Fibroblast of skin of back (primary cell): ENCODE data around the gene C11orf52.
A peak's percentile ranks its signal among the peaks of the same experiment; 100 is the strongest.
"Not testable (repeated sequence)": the region's sequence is repeated elsewhere in the genome, so short reads cannot be mapped to it uniquely, and the experiment has no call there.

Source experiments
- DNase-seq: peaks from one replicate; pipeline ENCODE4 v3.0.0-alpha.2; 2013

Gene C11orf52

DNA sequence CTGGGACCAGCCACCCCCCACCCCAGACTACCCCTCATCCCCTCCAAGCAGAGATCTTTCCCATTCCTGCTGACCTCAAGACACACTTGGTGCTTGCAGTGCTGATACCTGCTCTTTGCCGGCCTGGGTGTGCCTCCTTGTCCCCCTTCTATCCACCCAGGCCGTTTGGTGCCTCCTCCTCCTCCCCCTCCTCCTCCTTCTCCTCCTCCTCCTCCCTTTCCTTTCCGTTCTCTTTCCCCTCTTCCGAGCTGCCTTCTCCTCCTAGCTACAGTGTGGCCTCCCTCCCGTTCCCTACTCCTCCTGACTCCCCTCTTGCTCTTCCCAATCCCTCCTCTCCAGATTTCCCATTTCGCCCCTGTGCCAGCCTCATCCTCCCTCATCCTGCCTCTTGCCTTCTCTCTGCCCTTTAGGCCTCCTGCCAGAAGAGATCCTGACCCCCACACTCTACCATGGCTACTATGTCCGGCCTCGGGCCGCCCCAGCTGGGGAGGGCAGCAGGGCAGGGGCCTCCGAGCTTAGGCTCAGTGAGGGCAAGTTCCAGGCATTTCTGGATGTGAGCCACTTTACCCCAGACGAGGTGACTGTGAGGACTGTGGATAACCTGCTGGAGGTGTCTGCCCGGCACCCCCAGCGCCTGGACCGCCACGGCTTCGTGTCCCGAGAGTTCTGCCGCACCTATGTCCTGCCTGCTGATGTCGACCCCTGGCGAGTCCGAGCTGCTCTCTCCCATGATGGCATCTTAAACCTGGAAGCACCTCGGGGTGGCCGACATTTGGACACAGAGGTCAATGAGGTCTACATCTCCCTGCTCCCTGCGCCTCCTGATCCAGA is 5.5 kb upstream of the C11orf52 start:
- peak; percentile 74 for DNase-seq

DNA sequence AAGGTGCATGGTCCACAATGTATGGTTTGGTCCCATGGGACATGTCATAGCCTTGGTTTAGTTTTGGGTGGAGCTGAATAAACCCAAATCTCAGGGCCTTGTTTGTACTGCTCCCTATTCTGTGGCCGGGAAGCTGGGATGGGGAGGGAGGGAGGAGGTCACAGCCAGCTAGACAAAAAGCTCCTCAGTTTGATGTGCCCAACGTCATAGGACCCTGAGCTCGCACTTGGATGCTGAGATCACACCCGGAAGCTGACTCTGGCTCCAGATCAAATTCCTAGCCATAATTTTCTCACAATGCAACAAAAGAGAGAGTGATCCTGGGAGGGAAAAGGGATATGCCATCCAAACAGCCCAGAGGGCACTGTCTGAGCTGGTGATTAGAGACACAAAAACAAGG is 4.7 kb upstream of the C11orf52 start:
- peak; percentile 97 for DNase-seq

DNA sequence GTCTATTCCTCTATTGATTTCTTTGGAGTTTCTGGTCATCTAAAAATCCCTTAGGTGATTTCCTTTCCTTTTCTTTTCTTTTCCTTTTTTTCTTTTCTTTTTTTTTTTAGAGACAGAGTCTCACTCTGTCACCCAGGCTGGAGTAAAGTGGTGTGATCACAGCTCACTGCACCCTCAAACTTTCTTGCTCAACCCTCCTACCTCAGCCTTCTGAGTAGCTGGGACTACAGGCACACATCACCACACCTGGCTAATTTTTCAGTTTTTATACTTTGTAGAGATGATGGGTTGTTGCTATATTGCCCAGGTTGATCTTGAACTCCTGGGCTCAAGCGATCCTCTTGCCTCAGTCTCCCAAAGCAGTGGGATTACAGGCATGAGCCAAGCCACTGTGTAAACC is 1.9 kb upstream of the C11orf52 start:
- DNase-seq: no peak

DNA sequence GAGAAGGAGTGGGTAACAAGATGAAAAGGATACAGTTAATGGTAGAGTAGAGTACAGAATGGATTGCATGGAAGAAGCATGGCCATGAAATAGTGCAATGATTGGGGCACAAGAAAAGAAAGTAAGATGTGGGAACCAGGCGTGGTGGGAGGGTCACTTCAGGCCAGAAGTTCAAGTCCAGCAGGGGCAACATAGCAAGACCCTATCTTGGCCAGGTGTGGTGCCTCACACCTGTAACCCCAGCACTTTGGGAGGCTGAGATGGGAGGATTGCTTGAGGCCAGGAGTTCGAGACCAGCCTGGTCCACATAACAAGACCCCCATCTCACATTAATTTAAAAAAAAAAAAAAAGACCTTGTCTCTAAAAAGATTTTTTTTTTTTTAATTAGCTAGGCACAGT is 1.4 kb upstream of the C11orf52 start:
- no peak for DNase-seq

DNA sequence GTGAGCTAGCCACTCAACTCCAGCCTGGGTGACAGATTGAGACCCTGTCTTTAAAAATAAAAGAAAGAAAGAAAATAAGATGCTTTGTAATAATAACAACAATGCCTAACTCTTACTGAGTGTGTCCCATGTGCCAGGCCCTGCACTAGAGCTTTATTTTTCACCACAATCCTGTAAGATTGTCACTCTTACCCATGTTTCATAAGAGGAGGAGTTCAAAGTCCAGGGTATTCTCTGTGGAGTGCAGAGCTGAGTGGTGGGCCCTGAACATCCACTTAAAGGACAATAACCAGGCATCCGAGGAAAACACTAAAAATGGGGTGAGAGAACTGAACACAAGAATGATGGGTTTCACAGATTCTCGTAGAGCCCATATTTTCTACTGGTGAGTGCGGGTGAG is 925 bp upstream of the C11orf52 start:
- DNase-seq: no peak

DNA sequence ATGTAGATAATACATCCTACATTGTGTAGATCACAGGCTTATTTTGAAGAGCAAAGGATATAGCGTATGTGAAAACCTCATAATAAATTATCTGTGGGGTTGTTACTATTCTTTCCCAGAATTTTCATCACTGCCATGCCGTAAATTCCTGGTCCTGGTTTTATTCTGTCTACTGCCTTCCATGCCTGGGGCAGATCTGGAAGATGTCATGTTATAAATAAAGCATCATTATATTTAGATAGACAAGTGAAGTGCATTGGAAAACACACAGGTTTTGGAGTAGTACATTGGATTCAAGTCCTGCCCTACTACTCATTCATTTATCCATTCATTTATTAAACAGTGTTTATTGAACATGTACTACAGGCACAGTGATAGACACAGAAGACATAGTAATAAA is 2.2 kb downstream of the C11orf52 start:
- DNase-seq: no peak

DNA sequence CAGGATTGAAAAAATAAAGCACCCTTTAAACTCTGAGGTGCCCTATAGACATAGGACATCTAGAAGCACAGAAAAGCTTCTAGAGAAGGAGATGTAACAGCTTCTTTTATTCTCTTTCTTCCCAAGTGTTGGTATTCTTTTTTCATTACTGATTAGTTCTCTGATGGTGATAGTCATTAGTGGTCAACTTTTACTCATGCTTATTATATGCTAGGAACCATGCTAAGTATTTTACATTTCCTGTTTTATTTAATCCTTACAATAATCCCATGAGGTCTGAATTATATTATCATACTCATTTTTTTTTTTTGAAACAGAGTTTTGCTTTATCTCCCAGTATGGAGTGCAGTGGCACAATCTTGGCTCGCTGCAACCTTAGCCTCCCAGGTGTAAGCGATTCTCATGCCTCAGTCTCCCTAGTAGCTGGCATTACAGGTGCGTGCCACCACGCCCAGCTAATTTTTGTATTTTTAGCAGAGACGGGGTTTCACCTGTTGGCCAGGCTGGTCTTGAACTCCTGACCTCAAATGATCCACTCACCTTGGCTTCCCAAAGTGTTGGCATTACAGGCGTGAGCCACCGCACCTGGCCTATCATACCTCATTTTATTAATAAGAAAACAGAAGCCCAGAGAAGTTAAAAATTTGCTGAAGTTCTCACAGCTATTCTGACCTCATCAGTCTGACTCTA is 3.0 kb downstream of the C11orf52 start:
- peak; percentile 52 for DNase-seq

DNA sequence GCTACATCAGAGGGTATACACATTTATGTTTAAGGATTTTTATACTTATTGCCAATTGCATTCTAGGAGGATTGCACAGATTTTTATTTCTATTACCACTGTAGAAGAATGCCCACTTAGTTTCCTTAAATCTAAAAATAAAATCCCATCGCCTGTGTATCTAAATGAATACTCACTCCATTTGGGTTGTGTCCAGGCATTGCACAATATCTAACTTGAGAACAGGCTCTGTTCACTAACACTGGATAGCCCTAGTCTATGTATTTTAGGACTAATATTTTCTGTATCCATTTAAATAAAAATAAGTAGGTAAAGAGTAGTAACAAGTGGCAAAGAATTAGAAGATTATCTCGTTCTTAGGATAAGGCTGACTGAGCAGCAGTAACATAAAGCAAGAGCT is 4.1 kb downstream of the C11orf52 start:
- peak; percentile 86 for DNase-seq

DNA sequence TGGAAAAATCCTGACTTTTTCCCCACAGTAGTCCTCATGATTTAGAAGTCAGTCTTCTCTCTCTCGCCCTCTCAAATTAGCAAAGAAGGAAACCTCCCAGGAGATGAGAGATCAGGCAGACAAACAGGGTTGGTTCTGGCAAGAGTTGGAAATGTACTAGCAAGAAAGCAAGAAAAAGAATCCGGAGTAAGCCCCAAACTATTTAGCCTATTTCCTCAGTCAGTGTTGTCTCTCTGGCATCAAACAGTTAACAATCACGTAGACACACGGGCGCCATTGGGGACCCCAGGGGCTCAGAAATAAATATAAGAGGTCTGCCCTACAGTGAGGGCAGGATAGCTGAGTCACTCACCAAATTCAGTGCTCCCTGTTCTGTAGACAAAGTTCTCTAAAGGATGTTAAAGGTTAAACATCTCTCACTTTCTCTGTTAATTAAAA is 4.7 kb downstream of the C11orf52 start:
- DNase-seq: peak; percentile 86

DNA sequence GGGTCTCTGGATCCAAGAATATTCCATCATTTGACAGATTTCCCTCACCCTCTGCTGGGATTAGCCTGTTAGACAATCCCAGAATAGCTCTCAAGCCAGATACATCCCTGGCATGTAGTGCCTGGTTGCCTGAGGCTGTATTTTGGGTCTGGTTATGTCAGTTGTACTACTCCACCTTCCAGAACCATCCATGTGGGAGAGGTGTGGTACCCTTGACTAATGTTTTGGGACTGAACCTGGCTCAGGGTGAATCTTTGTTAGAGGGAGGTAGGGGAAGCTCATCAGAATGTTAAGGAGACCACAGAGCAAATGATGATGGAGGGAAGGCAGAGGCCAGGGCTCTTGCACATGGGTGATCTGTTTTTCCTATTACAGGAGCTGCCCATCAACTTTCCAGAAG is 5.2 kb downstream of the C11orf52 start:
- DNase-seq: peak; percentile 35

DNA sequence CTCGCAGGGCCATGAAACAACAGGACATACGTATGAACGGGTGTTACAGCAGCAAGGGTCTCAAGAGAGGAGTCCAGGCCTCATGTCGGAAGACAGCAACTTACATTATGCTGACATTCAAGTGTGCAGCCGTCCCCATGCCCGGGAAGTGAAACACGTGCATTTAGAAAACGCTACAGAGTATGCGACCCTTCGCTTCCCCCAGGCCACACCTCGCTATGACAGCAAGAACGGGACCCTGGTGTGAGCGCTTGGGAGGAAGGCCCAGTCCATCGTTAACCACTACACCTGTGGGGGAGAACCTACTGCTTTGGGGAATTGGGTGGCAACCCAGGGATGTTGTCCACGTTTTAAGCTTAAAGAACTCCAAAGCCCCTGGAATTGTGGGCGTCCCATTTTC is 7.2 kb downstream of the C11orf52 start:
- no peak for DNase-seq

DNA sequence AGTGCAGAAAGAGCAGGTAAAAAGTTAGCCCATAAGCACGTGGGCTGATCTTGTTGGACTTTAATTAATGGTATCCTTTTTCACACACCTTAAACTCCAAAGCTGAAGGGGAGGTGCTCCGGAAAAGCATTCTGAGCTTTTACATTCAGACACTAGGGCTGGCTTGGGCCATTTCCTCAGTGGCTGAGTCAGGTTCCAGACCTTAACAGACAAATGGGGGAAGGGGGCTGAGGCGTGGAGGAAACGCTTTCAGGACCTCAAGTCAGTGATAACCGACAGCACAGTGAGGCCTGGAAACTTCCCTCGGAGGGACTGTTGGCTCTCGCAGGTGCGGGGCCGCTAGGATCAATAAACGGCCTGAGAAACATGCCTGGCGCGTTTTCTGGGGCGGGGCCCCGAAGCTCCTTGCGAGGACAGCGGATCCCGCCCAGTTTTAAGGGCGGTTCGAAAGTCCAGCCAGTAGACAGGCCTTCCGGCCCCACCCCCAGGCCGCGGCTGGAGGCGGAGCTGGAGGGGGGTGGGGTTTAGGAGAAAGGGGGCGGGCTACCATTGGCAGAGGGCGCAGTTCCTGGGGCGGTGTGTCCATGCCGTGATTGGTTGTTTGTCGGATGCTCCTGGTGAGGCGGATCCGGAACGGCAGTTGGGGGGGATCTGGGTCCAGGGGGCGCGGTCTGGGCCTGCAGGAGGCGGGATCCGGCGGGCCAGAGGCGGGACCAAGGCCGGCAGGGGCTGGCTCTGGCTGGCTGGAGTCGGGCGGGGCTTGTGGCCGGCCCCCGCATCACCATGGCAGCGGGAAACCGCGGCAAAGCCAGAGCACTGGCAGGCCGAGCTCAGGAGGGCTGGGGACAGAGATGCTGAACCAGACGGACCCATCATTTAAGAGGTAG is 8.0 kb downstream of the C11orf52 start:
- DNase-seq: peak; percentile 96

DNA sequence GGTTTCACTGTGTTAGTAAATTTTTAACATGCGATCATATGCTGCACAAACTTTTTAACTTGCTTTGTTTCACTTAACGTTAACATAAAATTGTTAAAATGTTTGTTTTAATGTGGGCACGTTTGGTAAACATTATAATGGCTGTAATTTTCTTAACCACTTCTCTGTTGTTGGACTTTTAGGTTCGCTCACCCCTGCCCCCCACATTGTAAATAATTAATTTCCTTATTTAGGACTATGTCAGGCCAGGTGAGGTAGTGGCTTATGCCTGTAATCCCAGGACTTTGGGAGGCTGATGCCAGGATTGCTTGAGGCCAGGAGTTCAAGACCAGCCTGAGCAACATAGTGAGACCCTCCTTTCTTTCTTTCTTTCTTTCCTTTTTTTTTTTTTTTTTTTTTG is 11.8 kb downstream of the C11orf52 start:
- no peak for DNase-seq

DNA sequence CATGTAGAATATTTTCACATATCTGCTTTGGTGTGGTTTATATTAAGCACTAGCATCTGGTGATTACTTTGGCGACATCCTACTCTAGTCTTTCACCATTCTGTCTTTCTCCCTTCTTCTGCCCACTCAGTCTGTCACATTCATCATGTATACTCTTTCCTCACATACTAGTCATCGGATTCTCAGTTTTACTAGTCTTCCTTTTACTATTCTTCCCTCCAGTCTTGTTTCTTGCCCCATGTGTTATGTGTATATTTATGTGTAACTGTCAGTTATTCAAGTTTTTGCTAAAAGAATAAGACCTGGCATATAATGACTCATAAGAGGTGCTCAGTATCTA is 13.9 kb downstream of the C11orf52 start:
- no peak for DNase-seq

DNA sequence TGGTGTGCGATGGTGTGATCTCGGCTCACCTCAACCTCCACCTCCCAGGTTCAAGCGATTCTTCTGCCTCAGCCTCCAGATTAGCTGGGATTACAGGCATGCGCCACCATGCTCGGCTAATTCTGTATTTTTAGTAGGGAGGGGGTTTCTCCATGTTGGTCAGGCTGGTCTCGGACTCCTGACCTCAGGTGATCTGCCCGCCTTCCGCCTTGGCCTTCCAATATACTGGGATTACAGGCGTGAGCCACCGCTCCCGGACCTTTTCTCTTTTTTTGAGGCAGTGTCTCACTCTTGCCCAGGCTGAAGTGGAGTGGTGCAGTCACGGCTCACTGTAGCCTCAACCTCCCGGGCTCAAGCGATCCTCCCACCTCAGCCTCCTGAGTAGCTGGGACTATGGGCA is 14.5 kb downstream of the C11orf52 start:
- DNase-seq: not testable (repeated sequence)

DNA sequence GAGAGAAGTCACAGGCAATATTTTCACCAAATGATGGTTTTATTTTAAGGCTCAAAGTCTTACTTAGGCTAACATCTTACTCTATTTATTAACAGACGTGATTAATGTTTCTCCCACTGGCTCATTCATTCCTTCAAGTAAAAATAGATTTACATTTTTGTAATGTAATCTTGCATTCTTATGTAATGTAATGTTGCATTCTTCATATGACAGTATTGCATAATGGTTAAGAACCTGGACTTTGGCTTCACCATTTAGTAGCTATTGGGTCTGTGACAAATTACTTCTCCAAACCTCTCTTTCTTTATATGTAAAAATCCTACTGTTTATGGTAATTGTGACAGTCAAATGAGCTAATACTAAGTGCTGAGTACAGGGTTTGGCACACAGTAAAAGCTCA is 15.2 kb downstream of the C11orf52 start:
- DNase-seq: peak; percentile 36

DNA sequence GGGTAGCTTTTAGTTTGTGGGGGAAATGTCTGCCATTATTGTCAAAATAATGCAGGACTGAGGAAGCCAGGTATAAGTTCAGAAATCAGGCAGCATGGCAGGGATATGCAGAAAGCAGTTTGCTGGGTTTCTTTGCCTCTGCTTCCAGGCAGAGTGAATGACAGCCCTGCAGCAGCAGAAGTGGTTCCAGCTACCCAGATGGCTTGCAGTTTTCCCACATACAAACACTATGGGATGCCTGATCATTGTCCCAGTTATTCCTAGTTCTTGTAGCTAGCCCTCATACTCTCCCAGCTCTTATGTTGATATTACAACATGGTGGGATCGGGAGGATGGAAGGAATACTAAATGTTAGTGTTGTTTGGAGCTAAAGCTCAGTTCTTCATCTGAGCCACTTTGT is 15.6 kb downstream of the C11orf52 start:
- DNase-seq: no peak

DNA sequence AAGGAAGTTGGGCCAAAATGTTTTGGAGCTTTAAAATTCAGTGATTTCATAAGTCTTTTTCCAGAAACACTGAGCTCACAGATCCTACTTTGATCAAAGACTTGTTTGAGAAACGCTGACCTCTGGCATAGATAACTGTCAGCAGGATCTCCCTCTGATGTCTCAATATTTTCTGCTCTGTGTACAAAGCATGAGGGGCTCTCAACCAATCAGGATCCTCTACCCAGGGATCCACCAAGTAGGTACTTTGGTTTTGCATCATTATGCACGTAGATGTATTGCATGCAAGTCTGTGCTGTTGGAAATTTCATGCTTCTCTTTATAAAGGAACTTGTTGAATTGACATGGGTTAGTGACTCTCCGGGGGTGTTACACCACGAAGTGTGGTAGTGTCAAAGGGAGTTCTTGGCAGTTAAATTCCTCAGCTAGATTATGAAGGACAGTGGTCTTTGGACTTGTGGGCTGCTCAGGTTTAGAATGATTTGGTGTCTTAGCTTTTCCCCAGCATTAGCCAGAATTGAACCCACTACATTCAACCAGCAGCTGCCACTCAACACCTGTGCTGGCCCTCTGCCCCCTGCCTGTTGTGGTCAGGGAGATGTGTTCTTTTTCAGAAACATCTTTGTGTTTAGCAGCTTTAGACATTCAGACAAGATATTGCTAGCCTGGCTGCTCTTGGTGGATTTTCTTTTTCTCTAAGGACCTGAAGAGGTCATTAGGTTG is 16.8 kb downstream of the C11orf52 start:
- DNase-seq: no peak

DNA sequence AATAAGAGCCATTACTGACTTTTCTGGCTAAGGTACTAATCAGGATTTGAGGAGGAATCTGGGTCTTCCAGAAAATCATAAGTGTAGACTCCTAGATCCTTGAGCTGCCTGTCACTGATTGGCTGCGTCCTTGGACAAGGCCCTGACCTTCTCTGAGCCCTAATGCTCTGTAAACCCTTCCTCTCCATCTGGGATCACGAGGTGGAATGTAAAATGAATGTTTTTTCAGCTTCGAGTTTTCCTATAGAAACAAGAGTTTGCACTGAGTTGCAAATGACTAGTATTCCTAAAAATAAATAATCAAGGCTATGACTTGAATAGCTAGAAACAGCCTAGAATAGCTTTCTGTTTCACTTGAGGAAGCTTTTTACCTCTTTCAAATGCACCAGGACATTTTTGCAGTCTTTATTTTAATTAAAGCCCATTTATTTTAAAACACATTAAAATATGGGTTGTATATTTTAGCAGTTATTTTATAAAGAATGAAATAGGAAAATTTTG is 17.4 kb downstream of the C11orf52 start:
- no peak for DNase-seq

DNA sequence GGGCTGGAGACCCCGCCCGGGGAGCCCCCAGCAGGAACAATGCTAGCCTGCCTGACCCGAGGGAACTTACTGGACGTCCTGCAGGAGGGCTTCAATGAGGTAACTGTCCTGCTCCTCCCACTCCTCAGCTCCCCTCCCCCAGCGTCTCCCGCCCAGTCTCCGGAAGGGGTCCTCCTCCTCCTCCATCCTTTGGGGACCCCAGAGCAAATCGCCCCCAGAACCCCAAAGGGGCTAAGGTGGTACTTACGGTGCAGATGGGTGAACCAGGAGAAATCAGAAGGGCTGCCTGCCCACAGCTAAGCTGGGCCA is 18.7 kb downstream of the C11orf52 start:
- no peak for DNase-seq

DNA sequence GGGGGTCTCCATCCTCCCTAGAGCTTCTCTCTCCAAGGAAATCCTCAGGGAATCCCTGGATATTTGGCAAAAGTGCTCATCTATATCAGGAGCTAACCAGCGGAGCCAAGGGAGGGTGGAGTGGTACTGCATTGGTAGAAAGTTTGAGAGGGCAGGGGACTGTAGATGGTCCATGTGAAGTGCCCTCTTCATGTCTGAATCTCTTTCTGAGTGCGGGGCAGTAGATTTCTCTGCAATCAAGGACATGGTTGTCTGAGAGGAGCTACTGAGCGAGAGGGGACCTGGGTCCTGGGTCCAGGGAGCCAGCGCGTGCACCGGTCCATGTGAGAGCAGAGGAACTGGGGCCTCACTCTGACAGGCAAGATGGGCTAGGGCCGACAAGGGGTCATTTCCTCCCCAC is 19.1 kb downstream of the C11orf52 start:
- no peak for DNase-seq

DNA sequence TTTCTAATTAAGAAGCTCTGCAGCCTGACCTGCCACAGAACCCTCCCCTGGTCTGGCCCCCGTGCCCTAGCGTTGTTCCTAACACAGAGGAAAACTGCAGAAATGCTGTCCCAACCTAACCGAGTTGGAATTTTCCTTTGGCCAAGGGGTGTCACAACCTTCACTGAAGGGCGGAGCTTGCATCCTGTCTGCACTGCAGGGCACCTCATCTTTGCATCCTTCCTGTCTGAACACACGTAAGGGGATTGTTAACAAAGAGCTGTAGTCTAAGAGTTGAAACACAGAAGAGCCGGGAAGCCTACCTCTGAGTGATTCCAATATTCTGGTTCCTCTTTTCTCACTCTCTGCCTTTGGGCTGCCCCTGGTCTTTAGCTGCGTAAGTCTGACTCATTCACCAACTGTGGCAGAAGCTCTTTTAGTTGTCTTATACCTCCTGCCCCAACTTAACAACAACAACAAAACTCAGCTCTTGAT is 20.0 kb downstream of the C11orf52 start:
- DNase-seq: peak; percentile 56
